ENCODE results near the gene STPG4.

Gene STPG4

GRCh38 chr2:47056868-47057686 is 98.0 kb downstream of the STPG4 start:
- ATAC-seq = peak; percentile 71

More at GRCh38 chr2:47056868-47057686, 98.0 kb downstream of the STPG4 start:
- TF ChIP-seq ZFP3 (CRISPR knock-in tag; IDR thresholded peaks at IDR 0.05) (peak; percentile 81), ZNF565 (CRISPR knock-in tag; conservative IDR thresholded peaks at IDR 0.05; ENCODE audit: low read depth) (peak; percentile 80; the same call in 1 of the 2 replicates), GLIS3 (CRISPR knock-in tag; IDR thresholded peaks at IDR 0.05) (peak; percentile 59; the same call in 1 of the 2 replicates), RARB (CRISPR knock-in tag; IDR thresholded peaks at IDR 0.05) (no peak), ZNF70 (CRISPR knock-in tag; IDR thresholded peaks at IDR 0.05) (peak; percentile 56), PATZ1 (CRISPR knock-in tag; IDR thresholded peaks at IDR 0.05; ENCODE audit: borderline replicate concordance) (no peak), BACH2 (CRISPR knock-in tag; IDR thresholded peaks at IDR 0.05; ENCODE audit: borderline replicate concordance) (peak; percentile 10; the same call in 1 of the 2 replicates), ZC3H10 (CRISPR knock-in tag; IDR thresholded peaks at IDR 0.05) (no peak), POU6F1 (CRISPR knock-in tag; IDR thresholded peaks at IDR 0.05; ENCODE audit: borderline replicate concordance, low read depth) (no peak), ISL1 (CRISPR knock-in tag; IDR thresholded peaks at IDR 0.05) (peak; percentile 47), OSR1 (CRISPR knock-in tag; IDR thresholded peaks at IDR 0.05) (no peak), ARNTL (CRISPR knock-in tag; IDR thresholded peaks at IDR 0.05; ENCODE audit: borderline replicate concordance, low read depth) (0 out of 2 replicates have a peak, but pooled peaks have one; percentile 6), TSHZ2 (CRISPR knock-in tag; IDR thresholded peaks at IDR 0.05) (peak; percentile 96), TOX (CRISPR knock-in tag; IDR thresholded peaks at IDR 0.05; ENCODE audit: borderline replicate concordance) (no peak), CSDC2 (CRISPR knock-in tag; IDR thresholded peaks at IDR 0.05) (peak; percentile 60; the same call in 1 of the 2 replicates), ZFP30 (CRISPR knock-in tag; IDR thresholded peaks at IDR 0.05) (no peak), CSRNP3 (CRISPR knock-in tag; IDR thresholded peaks at IDR 0.05) (no peak), ESRRG (CRISPR knock-in tag; IDR thresholded peaks at IDR 0.05) (no peak), PPARA (CRISPR knock-in tag; IDR thresholded peaks at IDR 0.05; ENCODE audit: borderline replicate concordance) (no peak), TCF4 (CRISPR knock-in tag; IDR thresholded peaks at IDR 0.05; ENCODE audit: borderline replicate concordance) (peak; percentile 70; the same call in 1 of the 2 replicates), SNAI2 (CRISPR knock-in tag; IDR thresholded peaks at IDR 0.05) (peak; percentile 67; the same call in 1 of the 2 replicates), CREB5 (CRISPR knock-in tag; IDR thresholded peaks at IDR 0.05; ENCODE audit: low read depth) (no peak), ZNF8 (CRISPR knock-in tag; IDR thresholded peaks at IDR 0.05) (peak; percentile 50)
